ENCODE results near the gene PROZ. TPM values are rescaled to one million over a fixed set of nuclear protein-coding genes. Genes with fewer than 3 reads are reported as not detected.

The PROZ gene
- total and polyA plus RNA-seq, 2 of the 13 experiments (the other 11 are each of a cell fraction or from before 2014, with no cell fraction given): 5.6 to 22.5 TPM

- TF ChIP-seq ZNF121 (CRISPR knock-in tag; IDR thresholded peaks at IDR 0.05) (peak; percentile 4; the same call in 1 of the 2 replicates), KLF6 (CRISPR knock-in tag; IDR thresholded peaks at IDR 0.05) (0 out of 2 replicates have a peak, but pooled peaks have one; percentile 1), ZNF512B (CRISPR knock-in tag; IDR thresholded peaks at IDR 0.05; ENCODE audit: borderline replicate concordance) (0 out of 2 replicates have a peak, but pooled peaks have one; percentile 15), ZBTB14 (CRISPR knock-in tag; IDR thresholded peaks at IDR 0.05) (0 out of 2 replicates have a peak, but pooled peaks have one; percentile 4), RBM39 (IDR thresholded peaks at IDR 0.05; ENCODE audit: low read depth, low read length, poor library complexity, severe bottlenecking) (peak; percentile 5), SIN3B (IDR thresholded peaks at IDR 0.05; ENCODE audit: low read length) (no peak), ZNF333 (CRISPR knock-in tag; IDR thresholded peaks at IDR 0.05; ENCODE audit: borderline replicate concordance) (0 out of 2 replicates have a peak, but pooled peaks have one; percentile 23), ZNF326 (CRISPR knock-in tag; IDR thresholded peaks at IDR 0.05; ENCODE audit: borderline replicate concordance) (no peak), ELF3 (CRISPR knock-in tag; IDR thresholded peaks at IDR 0.05) (0 out of 2 replicates have a peak, but pooled peaks have one; percentile 12), ZNF570 (CRISPR knock-in tag; IDR thresholded peaks at IDR 0.05; ENCODE audit: borderline replicate concordance) (no peak), ZBTB38 (CRISPR knock-in tag; IDR thresholded peaks at IDR 0.05) (peak; percentile 13; the same call in 1 of the 2 replicates), JUND (CRISPR knock-in tag; IDR thresholded peaks at IDR 0.05) (0 out of 2 replicates have a peak, but pooled peaks have one; percentile 6), ZNF569 (CRISPR knock-in tag; IDR thresholded peaks at IDR 0.05; ENCODE audit: borderline replicate concordance) (no peak), NR0B2 (CRISPR knock-in tag; IDR thresholded peaks at IDR 0.05) (0 out of 2 replicates have a peak, but pooled peaks have one; percentile 10), ZNF263 (CRISPR knock-in tag; IDR thresholded peaks at IDR 0.05) (0 out of 2 replicates have a peak, but pooled peaks have one; percentile 43), RARA (CRISPR knock-in tag; IDR thresholded peaks at IDR 0.05) (peak; percentile 17; the same call in 1 of the 2 replicates), HNRNPLL (IDR thresholded peaks at IDR 0.05; ENCODE audit: low read depth, low read length, poor library complexity, severe bottlenecking) (peak; percentile 26), ZNF235 (CRISPR knock-in tag; IDR thresholded peaks at IDR 0.05; ENCODE audit: borderline replicate concordance) (peak; percentile 18; the same call in 1 of the 2 replicates), HMGXB4 (CRISPR knock-in tag; IDR thresholded peaks at IDR 0.05; ENCODE audit: borderline replicate concordance in 1 of 2, low read depth in 1 of 2) (peak; percentile 68 to 85), SAP130 (CRISPR knock-in tag; IDR thresholded peaks at IDR 0.05; ENCODE audit: low read depth) (peak; percentile 49; the same call in 1 of the 2 replicates), ZNF563 (CRISPR knock-in tag; IDR thresholded peaks at IDR 0.05) (no peak)
These were observed 34.9 kb upstream of the PROZ start (continued) for GRCh38 chr13:113123226-113124201.

Data from HepG2 (cell line).